HUES64 (cell line): ENCODE measurements around the gene IL19.

ENCODE experiments used
- H3K27ac ChIP-seq: 2 replicates; pipeline ENCODE4 v1.7.0; 2013; ENCODE audit warnings: low read depth, low read length, inconsistent platforms
- H3K27me3 ChIP-seq: 2 replicates; pipeline ENCODE4 v1.6.1; 2013; ENCODE audit warnings: mild to moderate bottlenecking, low read length; ENCODE audit not compliant: insufficient read depth
- H3K36me3 ChIP-seq: 2 replicates; pipeline ENCODE4 v1.6.1; 2013; ENCODE audit warnings: mild to moderate bottlenecking, low read length; ENCODE audit not compliant: insufficient read depth
- H3K4me1 ChIP-seq: 2 replicates; pipeline ENCODE4 v1.6.1; 2013; ENCODE audit warnings: mild to moderate bottlenecking, low read length, moderate library complexity; ENCODE audit not compliant: insufficient read depth
- H3K4me3 ChIP-seq: 2 replicates; pipeline ENCODE4 v1.5.1; 2013; ENCODE audit warnings: mild to moderate bottlenecking, low read length, moderate library complexity
- H3K9ac ChIP-seq: 2 replicates; pipeline ENCODE4 v1.6.1; 2013; ENCODE audit warnings: mild to moderate bottlenecking, low read depth, low read length
- H3K9me3 ChIP-seq: 2 replicates; pipeline ENCODE4 v1.6.1; 2013; ENCODE audit warnings: low read depth, low read length; ENCODE audit not compliant: insufficient read depth
- WGBS: fragments of 150-250, 120-280 bp; methylation state at CpG from one replicate; pipeline ENCODE4 v1.1.7; 2013; ENCODE audit warnings: missing lambda C conversion rate; 5-methylcytosine and 5-hydroxymethylcytosine counted together

IL19 gene

DNA sequence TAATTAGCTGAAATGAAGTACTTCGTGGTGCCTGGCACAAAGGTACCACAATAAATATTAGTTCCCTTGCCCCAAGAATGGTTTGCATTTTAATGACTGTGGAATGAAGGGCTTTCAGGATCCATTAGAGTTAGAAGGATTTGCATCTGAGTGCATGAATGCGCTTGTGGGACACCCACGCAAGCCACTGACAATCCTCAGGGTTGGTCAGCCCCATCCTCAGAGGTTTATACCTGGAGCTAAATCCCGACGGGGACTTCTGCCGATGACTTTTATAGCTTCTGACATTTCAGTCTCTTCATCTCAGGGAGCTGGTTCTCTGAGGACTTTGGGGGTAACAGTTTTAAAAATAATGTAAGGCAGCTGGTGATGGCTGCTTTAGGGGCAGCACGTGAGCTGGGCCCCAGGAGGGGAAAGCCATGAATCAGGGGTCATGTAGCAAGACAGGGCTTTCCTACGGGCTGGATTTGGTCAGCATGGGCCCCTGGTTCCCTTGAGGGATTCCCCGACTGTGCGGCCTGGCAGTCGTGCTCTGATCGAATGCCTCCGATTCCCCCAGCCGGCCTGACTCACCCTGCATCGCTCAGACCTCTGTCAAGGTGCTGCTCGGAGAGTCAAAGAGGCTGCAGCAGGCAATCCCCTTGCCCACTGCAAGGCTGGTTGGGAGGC lies 22.5 kb downstream of the IL19 start:
- H3K27ac ChIP-seq: no peak overlapping the region
- 0 out of 2 replicates have a peak overlapping the region, but pooled peaks have one; percentile 25 for H3K9ac ChIP-seq

DNA sequence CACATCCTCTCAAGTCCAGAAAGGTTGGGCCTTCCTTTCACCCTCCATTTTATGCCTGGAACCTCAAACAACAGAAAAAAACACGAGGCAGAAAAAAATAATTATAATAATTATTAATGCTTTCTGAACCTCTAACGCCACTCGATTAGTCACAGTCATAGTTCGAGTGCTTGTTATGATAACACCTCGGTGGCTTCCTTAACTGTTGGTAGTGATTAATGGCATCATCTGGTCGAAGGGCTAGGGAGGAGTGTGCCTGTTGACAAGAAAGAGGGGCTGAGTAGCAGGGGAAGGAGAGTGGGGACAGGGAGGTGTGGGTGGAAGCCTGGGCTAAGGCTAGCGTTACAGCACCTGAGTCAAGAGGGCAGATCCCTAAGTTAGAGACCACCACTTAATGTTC lies 23.0 kb downstream of the IL19 start:
- no peaks in the 10 kb centered on the region for H3K36me3 ChIP-seq
- H3K9me3 ChIP-seq: no peaks in the 10 kb centered on the region
- H3K27me3 ChIP-seq: 0 out of 2 replicates have a peak, but pooled peaks cover 3% of the 10 kb centered on the region
- no peak overlapping the region for H3K4me3 ChIP-seq
- H3K27ac ChIP-seq: no peak overlapping the region
- H3K4me1 ChIP-seq: no peaks in the 10 kb centered on the region
- H3K9ac ChIP-seq: no peak overlapping the region
- WGBS: 76% methylated on average over 6 of the region's 7 CpGs

More for the DNA sequence above, 22.5 kb downstream of the IL19 start:
- Histone ChIP-seq H3K4me1 (no peaks in the 10 kb centered on the region), H3K9me3 (no peaks in the 10 kb centered on the region), H3K36me3 (no peaks in the 10 kb centered on the region), H3K4me3 (no peak overlapping the region), H3K27me3 (0 out of 2 replicates have a peak, but pooled peaks cover 3% of the 10 kb centered on the region)
- WGBS: 74% methylated on average over 16 of the region's 16 CpGs

GRCh38 chr1:206794294-206794908 lies 23.8 kb downstream of the IL19 start:
- Histone ChIP-seq H3K36me3 (no peaks in the 10 kb centered on the region), H3K9ac (no peak overlapping the region), H3K27me3 (0 out of 2 replicates have a peak, but pooled peaks cover 3% of the 10 kb centered on the region), H3K9me3 (no peaks in the 10 kb centered on the region), H3K27ac (no peak overlapping the region), H3K4me1 (no peaks in the 10 kb centered on the region), H3K4me3 (no peak overlapping the region)
- WGBS: 94% methylated on average over 11 of the region's 11 CpGs

- Histone ChIP-seq H3K4me3 (no peak overlapping the region), H3K4me1 (no peaks in the 10 kb centered on the region), H3K27ac (no peak overlapping the region), H3K36me3 (no peaks in the 10 kb centered on the region), H3K9ac (no peak overlapping the region), H3K27me3 (0 out of 2 replicates have a peak, but pooled peaks cover 3% of the 10 kb centered on the region), H3K9me3 (no peaks in the 10 kb centered on the region)
- 89% methylated on average over 3 of the region's 3 CpGs for WGBS
These were observed 25.5 kb downstream of the IL19 start for GRCh38 chr1:206796116-206796515.

- WGBS: 91% methylated on average over 8 of the region's 8 CpGs
- Histone ChIP-seq H3K36me3 (no peaks in the 10 kb centered on the region), H3K27me3 (0 out of 2 replicates have a peak, but pooled peaks cover 3% of the 10 kb centered on the region), H3K4me1 (no peaks in the 10 kb centered on the region), H3K27ac (no peak overlapping the region), H3K9ac (no peak overlapping the region), H3K9me3 (no peaks in the 10 kb centered on the region), H3K4me3 (no peak overlapping the region)
These were observed 26.4 kb downstream of the IL19 start for GRCh38 chr1:206796981-206797402.

DNA sequence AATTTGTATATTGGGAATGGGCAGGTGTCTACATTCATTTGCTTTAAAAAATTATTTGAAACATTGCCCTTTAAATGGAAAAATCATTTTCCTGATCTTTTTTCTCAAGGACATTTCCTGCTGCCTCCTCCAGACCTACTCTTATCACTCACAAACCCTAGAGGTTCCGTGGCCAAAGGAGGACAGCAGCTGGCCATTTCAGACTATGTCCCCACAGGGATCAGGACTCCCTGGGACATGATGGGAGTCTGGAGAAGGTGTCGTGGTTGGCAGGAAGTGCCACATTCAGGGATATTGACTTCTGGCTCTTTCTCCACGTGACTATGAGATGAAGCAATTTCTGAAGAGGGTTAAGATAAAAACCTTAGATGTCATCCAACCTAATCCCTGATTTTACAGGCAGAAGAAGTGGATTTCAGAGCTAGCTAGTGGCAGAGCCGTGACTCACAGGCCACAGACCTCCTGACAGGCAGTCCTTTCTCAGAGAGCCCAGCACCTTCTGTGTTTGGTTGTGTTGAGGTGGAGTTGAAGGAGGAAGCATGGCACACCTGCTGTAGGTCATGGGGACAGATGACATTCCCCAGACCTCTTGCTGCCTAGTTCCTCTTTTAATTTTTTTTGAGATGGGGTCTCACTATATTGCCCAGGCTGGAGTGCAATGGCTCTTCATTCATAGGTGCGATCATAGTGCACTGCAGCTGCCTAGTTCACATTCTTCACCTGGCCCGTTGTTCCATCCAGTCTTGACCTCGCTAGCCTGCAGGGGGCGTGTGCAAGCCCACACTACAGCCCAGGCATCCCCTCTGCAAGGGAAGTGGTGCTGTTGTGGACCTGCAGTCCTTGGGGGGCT lies 27.2 kb downstream of the IL19 start:
- no peak overlapping the region for H3K4me3 ChIP-seq
- no peak overlapping the region for H3K9ac ChIP-seq
- no peak overlapping the region for H3K27ac ChIP-seq
- H3K4me1 ChIP-seq: no peaks in the 10 kb centered on the region
- H3K36me3 ChIP-seq: no peaks in the 10 kb centered on the region
- H3K27me3 ChIP-seq: 0 out of 2 replicates have a peak, but pooled peaks cover 3% of the 10 kb centered on the region
- 62% methylated on average over 7 of the region's 8 CpGs for WGBS
- no peaks in the 10 kb centered on the region for H3K9me3 ChIP-seq

- no peak overlapping the region for H3K4me3 ChIP-seq
- H3K9ac ChIP-seq: no peak overlapping the region
- H3K27me3 ChIP-seq: 0 out of 2 replicates have a peak, but pooled peaks cover 3% of the 10 kb centered on the region
- WGBS: 90% methylated on average over 13 of the region's 13 CpGs
- no peaks in the 10 kb centered on the region for H3K9me3 ChIP-seq
- no peaks in the 10 kb centered on the region for H3K36me3 ChIP-seq
- no peaks in the 10 kb centered on the region for H3K4me1 ChIP-seq
- H3K27ac ChIP-seq: no peak overlapping the region
These were observed 27.9 kb downstream of the IL19 start for GRCh38 chr1:206798384-206798996.

DNA sequence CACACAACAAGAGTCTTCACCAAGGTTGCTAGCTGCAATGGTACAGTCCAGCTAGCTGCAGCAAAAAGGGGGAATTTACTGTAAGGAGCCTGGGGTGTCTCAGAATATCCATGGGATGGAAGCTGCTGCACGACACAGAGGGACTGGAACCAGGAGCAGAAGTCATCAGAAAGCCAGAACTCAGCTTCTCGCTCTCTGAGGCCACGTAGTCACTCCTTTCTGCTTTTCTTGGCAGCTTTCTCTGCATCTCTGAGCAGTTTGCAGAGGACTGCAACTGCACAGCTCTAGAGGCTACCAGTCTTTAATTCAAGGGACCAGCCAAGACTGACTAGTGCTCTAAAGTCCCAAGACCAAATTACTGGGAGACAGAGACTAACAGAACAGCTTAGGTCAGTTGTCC lies 28.7 kb downstream of the IL19 start:
- no peaks in the 10 kb centered on the region for H3K4me1 ChIP-seq
- 88% methylated on average over 3 of the region's 3 CpGs for WGBS

DNA sequence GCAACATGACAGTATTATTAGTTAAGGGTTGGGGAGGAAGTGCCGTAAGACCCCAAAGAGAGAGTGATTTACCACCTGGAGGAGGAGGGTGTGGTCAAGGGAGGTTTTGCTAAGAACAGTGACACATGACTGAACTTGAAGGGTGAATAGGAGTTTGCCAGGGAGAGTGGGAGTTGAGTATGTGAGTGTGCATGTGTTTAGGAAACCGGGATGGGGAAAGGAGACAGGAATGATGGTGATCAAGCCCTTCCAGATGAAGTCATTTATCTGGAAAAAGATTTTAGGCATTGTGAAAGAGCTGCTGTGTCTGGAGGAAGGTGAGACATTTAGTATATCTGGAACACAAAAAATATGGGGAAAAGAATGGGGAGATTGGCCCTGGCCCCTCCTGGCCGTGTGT lies 29.8 kb downstream of the IL19 start:
- no peak overlapping the region for H3K9ac ChIP-seq
- H3K27ac ChIP-seq: no peak overlapping the region
- no peak overlapping the region for H3K4me3 ChIP-seq
- WGBS: 91% methylated on average over 3 of the region's 3 CpGs
- H3K4me1 ChIP-seq: no peaks in the 10 kb centered on the region
- H3K9me3 ChIP-seq: no peaks in the 10 kb centered on the region
- no peaks in the 10 kb centered on the region for H3K36me3 ChIP-seq
- H3K27me3 ChIP-seq: no peaks in the 10 kb centered on the region

More for the DNA sequence above, 28.7 kb downstream of the IL19 start:
- Histone ChIP-seq H3K4me3 (no peak overlapping the region), H3K27ac (no peak overlapping the region), H3K9ac (no peak overlapping the region), H3K9me3 (no peaks in the 10 kb centered on the region), H3K36me3 (no peaks in the 10 kb centered on the region), H3K27me3 (0 out of 2 replicates have a peak, but pooled peaks cover 3% of the 10 kb centered on the region)

DNA sequence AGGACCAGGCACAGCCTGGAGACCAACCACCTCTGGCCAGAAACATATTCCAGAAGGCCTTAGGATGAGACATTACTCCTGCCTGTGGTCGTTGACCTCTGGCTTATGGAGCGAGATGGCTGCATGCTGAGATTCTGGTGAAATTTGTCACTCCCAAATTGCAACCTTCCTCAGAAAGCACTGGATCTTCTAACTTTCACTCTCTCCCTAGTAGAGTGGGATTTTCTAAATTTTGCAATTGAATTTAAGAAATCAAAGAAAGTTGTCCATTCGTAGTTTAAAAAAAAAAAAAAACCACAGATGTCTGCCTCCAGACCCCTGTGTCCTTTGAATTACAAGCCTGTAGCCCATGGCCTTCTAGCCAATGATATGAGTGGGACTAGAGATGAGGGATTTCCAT lies 30.3 kb downstream of the IL19 start:
- 95% methylated on average over 2 of the region's 3 CpGs for WGBS
- Histone ChIP-seq H3K4me1 (no peaks in the 10 kb centered on the region), H3K9ac (no peak overlapping the region)

More for the DNA sequence above, 30.3 kb downstream of the IL19 start:
- Histone ChIP-seq H3K36me3 (no peaks in the 10 kb centered on the region), H3K4me3 (no peak overlapping the region), H3K27me3 (0 out of 2 replicates have a peak, but pooled peaks cover 3% of the 10 kb centered on the region), H3K27ac (no peak overlapping the region), H3K9me3 (no peaks in the 10 kb centered on the region)
